ENCODE measurements around the gene PCCA.
"Not testable (repeated sequence)": the region's sequence is repeated elsewhere in the genome, so short reads cannot be mapped to it uniquely, and the experiment has no call there.

Gene PCCA

DNA sequence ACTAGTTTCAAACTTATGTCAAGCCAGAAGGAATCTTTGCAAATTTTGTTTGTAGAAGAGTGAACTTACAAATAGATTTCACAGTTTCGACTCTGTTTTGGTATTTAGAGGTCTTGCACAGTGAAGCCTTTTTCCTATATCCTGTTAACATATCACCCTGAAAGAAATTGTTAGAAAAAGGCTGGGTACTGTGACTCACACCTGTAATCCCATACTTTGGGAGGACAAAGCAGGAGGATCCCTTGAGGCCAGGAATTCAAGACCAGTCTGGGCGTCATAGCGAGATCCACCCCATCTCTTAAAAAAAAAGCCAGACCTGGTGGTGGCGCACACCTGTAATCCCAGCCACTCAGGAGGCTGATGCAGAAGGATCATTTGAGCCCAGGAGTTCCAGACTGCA is 275.7 kb downstream of the PCCA start:
- no peak for DNase-seq

DNA sequence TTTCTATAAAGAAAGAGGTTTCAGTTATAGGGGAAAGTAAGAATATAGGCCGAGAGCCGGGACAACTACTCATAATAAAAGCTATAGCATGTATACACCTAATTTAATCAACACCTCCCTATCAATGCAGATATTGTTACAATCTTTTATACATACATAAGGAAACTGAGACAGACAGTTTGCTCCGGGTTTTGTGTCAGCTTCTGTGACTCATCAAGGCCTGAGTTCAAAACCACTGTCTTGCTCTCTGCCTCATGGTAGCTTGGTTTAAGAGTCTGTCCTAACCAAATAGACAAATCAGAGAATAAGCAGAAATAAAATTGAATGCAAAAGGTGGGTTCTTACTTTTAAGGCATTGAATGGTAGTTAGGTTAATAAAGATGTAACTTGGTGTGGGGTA is 276.8 kb downstream of the PCCA start:
- DNase-seq: no peak

DNA sequence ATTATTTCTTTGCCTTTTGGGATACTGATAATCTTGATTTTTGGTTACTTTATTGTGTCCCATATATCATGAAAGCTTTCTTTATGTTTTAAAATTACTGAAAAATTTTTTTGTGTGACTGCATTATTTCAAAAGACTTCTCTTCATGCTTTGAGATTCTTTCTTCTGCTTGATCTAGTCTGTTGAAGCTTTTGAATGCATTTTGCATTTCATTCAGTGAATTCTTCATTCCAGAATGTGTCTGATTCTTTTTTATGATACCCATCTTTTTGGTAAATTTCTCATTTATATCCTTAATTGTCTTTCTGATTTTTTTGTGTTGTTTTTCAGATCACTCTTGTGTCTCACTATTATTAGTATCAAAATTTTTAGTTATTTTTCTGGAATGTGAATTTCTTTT is 289.6 kb downstream of the PCCA start:
- no peak for DNase-seq

DNA sequence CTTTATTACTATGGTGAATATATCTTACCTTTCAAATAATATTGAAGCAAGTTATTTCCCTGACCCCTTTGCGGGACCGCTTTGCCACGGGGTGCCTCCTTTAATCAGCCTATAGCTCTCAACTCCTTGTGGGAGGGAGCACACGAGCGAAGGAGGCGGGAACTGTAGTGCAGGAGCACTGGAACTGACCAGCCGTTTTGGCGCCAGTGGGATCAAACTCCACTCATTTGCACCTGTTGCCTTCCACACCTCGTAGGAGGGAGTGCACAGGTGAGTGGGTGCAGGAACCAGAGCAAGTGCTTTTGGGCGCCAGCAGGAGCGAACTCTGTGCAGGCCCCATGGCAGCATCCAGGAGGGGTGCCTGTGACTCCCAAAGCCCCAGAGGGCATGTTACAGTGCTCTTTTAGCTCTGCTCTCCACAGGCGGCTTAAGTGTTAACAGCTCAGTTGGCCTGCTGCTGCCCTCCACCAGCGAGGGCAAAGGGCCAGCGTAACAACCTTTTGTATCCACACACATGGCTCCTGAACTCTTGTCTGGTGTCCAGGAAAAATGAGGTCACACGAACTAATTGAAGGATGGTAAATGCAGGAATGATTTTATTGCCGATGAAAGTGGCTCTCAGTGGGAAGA is 292.8 kb downstream of the PCCA start:
- no peak for DNase-seq

DNA sequence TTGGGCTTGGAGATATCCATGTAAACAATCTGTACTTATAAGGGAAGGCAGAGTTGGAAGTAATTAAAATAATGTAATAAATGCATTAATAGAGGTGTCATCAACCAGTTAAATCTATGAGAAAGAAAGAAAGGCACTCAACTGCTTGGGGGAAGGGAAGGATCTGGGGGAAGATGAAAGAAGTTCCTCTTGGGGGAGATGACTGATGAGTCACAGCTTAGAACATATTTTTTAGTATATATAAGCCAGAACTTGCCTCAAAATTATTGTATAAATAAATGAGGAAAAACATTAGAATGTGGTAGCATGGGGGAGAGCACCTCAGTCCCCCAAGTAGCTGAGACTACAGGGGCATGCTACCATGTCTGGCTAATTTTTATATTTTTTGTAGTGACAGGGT is 293.9 kb downstream of the PCCA start:
- DNase-seq: no peak

DNA sequence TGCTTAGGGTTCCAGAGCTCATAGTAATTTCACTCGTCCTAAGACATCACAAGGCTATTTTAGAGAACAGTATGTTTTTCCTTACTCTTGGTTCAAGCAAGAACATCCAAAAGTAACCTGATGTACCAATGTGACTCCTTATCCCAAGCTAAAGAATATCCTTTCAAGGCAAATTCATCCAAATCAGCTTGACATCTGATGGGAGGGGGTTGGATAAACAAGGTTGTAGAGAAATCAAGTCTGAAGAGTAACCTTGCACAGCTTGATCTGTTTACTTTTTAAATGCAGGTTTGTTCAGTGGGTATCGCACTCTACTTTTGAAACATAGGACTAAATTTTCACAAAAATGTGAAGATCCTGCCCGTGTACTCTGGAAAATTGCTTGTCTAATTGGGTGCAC is 298.5 kb downstream of the PCCA start:
- no peak for DNase-seq

DNA sequence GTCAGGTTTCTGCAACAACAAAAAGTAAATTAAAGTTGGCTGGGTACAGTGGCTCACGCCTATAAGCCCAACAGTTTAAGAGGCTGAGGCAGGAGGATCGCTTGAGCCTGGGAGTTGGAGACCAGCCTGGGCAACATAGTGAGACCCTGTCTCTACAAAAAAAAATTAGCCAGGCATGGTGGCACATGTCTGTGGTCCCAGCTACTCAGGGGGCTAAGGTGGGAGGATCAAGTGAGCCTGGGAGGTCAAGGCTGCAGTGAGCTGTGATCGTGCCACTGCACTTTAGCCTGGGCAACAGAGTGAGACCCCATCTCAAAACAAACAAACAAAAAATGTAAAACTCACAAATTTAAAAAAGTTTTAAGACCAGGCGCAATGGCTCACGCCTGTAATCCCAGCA is 299.3 kb downstream of the PCCA start:
- not testable (repeated sequence) for DNase-seq

DNA sequence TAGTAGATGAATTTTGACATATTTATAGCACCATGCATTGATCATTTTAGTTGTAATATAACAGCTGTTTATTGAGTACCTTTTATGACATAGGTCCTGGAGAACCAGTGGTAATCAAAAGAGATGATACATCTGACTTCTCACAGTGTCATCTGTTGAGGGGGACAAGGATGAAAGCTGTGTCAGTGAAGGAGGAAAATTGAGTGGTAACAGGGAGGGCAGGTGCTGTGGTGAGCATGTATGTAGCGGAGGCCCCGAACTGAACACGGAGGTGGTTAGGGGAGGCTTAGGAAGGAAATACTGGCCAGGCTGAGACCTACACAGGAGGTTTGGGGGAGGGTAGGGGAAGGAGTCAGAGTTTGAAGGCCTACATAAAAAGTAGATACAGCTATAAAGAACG is 300.0 kb downstream of the PCCA start:
- DNase-seq: peak; percentile 88

DNA sequence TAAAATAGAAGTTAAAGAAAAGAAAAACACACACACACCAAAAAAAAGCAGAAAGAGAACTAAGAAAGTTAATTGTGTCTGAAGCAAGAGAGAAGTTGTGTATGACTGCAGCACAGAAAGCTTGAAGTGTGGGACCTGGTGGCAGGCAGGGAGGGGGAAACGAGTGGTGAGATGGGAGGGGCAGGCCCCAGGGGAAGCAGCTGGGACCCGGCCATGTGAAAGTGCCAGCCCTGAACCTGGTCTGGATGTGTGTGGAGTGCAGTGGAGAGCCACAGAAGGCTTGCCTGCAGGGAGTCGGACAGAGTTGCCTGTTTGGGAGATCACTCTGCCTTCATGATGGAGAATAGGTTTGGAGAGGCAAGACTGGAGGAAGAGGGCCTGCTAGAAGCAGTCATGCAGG is 300.7 kb downstream of the PCCA start:
- DNase-seq: peak; percentile 67

DNA sequence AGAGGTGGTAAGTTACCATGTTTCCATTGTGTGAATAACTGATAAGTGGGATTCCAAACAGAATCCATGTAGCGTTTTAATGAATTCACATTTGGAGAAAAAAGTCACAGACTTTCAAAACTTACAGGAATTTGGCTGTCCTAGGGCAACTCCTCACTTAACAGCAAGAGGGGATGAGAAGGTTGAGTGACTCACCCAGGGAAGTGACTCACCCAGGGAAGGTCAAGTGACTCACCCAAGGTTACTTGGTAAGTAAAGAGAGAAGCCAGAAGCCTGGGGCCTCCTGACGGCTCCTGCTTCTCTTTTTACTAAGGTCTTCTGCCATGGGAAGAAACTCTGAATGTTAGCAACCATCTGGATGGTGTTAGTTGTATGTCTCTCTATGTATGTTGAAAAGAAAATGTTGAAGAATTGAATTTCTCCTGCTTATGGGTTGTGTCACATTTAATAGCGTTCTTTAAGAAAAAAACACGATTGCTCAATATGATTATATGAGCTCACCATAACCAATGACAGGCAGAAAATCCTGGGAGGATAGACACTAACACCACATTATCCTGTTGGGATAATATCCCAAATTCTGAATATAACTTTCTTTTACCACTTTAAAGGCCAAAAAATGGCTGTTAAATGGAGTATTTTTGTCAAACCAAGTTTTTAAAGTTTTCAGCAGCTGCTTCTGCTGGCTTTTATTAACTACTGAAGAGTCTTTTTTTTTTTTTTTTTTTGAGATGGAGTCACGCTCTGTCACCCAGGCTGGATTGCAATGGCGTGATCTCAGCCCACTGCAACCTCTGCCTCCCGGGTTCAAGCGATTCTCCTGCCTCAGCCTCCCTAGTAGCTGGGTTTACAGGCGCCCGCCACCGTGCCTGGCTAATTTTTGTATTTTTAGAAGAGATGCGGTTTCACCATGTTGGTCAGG is 304.1 kb downstream of the PCCA start:
- DNase-seq: peak; percentile 66

DNA sequence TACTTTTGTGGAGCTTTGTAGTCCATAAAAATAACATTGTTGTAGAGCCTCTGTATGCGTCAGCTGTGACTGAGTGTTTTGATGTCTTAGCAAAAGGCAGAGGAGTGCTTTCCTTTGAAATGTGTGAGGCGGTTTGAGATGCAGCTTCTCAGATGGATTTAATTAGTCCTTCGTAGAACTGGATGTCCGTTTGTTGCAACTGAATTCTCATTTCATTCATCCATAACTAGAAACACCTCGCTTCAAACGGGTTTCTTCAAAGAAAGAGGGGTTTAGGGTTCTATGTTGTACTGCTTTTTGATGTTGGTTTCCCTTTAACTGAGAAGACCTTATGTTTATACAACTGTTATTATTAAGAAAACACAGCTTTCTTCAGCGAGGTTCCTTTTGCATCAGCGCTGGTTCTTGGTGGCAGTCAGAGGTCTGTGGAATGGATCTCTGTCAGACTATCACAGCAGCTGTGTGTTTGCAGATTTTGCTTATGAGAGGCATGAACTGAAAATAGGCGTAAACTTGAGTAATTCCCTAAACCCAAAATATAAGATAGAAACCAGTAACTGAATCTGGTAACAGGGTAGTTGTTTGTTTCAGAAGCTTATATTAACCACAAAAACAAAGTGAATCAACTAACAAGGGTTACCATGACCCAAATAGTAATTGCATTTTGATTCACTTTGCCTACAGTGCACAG is 305.3 kb downstream of the PCCA start:
- no peak for DNase-seq

DNA sequence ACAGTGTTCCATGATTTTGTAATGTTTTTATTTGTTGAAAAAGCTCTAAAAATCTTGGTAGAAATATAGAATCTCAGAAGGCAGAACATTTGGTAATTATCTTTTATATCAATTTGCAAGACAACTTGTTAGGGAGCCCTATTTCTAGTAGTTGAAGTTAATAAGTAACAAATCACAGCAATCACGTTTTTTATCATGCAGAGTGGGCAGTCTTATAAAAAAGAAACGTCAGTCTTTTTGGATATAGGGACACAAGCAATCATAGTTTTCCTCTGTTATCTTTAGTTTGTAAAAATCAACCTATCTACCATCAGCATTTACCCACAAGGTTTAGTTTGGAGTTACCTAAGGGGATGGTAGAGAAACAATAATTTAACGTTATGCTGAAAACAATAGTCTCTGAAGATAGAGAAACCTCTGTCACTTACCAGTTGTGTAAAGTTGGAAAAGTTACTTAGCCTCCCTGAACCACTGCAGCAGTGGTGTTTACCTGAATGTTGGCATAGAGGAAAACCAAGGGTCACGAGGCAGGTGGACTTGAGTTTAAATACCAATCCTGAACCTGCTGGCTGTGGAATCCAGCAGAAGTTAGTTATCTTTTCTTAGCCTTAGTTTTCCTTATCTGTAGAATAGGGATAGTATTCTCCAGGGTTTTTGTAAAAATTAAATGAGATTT is 306.9 kb downstream of the PCCA start:
- no peak for DNase-seq

DNA sequence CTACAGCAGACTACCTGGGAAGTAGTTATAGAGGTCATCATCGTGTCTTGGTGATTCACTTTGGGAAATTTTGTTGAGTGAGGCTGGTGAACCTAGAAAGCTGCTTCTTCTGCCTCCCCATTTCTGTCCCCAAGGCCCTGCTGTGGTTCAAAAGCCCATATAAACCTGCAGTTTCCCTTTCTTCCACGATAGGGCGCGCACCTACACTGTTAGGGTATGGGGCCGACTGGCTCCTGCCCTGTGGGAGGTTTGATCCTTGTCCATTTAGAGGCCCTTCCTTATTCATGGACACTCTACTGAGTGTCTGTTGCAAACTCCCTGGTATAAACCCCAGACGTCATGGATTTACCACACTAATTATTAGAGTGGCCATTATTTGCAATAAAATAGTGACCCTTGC is 307.9 kb downstream of the PCCA start:
- DNase-seq: no peak

DNA sequence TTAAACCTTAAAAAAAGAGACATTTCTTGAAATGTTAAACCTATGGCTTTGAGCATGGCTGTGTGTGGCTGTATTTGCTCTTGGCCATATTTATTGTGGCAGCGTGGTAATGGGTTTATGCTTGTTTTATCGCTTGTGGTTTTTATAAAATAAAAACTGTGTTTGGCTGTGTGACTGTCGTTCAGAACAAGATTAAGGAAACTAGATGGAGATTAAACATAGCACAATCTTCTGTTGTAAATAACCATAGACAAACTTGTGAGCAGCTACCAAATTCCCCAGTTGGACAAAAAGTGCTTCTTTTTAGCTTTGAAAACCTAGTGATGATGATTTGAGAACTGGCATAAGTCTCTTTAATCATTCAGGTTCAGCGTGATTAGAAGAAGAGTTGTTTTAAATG is 308.7 kb downstream of the PCCA start:
- no peak for DNase-seq

DNA sequence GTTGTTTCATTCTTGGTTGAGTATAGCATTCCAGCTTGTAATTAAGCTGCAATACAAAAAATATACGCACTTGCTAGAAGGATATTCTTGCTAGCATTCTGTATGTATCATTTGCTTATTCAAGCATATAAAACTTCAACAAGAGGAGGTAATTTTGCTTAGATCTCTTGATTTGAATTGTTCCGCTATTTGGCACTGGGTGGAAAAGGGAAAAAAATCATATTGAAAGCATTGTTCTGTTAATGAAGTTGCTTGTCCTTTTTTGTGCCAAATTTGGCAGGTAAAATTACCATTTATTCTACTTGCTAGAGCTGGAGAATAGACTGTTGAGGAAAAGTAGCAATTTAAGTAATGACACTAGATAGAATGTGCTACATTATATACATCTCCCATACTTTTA is 309.5 kb downstream of the PCCA start:
- DNase-seq: no peak

DNA sequence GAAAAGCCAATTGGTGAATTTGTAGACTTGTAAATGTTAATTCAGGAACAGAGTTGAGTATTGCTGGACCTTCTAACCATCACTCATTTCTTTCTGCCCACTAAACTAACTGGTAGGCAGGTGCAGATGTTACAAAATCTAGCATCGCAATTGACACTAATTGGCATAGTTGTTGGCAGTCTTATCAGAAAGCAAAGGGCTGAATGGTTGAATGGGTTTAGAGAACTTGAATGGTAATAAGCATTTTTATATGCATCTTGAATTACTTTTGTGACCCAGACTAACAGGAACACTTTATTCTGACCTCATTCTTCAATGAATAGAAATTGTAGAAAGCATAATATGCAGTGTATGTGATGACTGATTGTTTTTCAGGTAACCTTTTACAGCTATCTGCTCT is 310.6 kb downstream of the PCCA start:
- no peak for DNase-seq

DNA sequence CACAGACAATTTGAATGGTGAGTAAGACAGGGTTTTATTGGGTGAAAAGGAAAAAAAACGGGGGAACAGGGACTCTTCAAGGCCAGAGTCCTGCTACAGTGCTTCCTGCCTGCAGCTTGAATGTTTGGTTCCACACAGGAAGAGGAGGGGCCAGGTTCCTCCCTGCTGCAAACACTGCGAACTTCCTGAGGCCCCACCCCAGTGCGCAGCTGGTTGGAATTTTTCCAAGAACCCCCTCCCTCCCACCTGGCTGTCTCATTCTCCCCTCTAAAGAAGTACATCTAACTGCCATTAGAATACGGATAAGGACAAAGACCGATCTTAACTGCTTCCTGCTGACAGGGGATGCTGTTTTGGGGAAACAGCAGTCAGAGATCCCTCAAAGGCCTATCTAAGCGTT is 314.8 kb downstream of the PCCA start:
- no peak for DNase-seq

DNA sequence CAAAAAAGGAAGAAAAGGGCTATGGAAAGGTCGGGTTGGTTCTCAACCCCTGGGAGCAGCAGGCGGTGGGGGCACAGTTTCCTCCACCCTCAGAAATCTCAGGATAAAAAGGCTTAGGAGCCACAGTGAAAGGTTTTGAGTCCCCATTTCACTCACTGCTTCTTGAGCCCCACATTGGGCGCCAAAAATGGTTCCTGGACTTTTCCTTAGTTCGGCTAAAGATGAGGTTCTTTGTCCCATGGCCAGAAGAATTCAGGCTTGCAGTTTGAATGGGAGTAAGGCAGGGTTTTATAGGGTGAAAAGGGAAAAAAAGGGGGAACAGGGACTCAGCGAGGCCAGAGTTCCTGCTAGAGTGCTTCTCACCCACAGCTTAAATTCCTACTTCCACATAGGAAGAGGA is 320.2 kb downstream of the PCCA start:
- DNase-seq: no peak

DNA sequence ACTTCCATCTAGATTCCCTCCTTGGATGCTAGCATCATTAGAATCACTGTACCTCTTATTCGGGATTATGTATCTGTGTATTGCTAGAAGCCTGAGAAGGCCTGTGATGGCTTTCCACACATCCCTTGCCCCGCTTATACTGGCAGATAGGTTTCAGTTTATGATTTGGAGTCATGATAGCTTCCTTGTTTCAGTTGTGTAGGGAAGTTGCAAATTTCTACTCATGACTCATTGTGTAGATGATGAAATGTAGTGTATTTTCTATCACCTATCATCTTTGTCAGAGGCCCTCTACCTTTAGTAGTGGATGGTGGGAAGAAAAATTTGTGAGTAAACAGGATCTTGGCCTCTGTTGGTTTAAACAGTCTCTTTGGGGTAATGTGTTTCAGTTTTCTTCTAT is 334.5 kb downstream of the PCCA start:
- no peak for DNase-seq

DNA sequence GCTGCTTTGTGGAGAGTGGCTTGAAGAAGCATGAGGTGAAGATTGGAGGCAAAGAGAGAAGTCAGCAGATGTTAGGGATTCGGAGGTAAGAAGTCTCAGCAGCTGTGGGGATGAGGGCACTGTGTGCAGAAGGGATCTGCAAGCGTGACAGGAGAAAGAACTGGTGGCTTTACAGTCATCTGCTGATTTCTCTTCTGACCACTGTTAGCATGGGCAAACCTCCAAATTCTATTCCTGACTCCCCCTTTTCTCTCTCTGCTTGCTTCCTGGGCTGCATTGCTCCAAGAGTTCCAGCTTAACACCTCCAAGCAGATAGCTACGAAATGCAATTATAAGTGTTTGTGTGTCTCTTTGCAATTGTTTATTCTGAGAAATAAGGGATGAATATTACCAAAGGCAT is 340.1 kb downstream of the PCCA start:
- DNase-seq: no peak

DNA sequence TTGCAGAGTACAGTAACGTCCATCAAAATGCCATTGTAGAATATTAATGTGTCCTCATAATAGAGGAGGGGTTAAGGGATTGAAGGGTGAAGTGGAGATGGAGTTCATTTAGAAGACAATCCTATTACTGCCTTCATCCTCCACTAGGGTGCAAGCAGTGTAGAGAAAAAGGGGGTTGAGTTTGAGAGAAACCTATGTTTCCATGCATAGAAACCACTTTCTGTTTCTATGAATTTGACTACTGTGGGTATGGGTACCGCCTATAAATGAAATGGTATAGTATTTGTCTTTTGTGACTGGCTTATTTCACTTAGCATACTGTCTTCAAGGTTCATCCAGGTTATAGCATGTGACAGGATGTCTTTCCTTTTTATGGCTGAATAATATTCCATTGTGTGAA is 343.7 kb downstream of the PCCA start:
- no peak for DNase-seq

DNA sequence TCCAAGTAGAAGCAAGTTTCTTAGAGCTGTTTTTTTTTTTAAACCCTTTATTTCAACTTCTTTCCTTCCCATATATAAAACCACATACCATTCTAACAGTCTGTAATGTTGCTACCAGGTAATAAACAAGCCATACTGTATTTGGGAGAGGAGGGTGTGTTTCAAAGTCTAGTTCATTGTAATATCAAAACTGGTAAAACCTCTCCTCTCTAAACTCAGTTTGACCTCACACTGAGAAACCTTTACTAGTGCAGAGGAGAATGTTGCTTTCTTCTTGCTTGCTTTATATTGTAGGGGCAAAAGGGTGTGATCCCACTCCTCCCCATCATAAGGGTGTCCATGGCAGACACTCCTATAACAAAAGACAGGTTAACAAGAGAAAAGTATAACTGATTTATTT is 344.6 kb downstream of the PCCA start:
- DNase-seq: no peak

DNA sequence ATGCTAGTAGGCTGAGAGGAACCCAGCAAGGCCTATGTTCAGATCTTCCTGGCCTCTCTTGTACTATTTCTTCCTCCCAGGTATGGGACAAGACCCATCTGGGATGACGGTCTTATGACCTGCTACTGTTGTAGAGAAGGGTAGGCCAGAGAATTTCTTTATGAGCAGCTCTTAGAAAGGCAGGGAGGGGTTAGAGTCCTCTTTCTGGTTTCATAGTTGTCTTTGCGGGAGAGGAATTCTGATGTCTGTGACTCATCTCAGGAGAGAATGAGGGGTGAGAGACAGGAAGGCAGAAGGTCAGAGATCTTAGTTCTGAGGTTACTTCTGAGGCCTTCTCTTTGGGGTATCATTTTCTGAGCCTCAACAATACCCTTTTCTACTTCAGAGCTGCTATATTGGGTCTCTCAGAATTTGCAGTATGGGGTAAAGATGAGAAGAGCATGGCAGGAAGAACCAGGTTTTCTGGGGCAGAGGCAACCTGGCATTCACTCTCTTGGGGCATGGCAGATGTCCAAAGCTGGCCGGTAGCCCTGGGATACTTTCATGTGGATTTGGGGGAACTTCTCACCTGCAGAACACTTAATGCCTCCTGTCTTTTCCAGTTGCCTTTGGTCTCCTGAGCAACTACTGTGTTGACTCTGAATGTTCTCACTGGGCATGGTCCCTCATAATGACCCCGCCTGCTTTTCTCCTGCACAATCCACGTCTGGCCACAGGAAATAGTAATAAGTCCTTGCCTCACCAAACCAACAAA is 345.3 kb downstream of the PCCA start:
- DNase-seq: no peak

Data from GDM1 (cell line).